ENCODE results near the gene ARHGAP36.

DNA sequence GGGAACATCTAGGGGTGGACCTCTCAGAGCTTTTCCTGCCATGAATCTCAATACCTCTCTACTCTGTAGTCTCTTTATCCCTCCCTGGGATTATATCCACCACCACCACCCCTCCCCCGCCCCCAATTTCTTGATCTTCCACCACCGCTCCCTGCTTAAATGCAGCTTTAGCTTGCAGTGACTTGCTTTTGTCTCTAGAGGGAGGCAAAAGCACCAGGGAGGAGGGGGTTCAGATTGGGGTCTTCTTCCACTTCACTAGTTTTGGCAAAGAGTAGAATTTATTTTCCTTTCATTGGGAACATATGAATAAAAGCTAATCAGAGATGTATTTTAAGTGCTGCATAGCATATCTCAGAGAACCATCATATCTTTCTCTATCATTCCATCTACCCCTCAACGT, 5.5 kb downstream of the ARHGAP36 start:
- TF ChIP-seq, protein P1, sequence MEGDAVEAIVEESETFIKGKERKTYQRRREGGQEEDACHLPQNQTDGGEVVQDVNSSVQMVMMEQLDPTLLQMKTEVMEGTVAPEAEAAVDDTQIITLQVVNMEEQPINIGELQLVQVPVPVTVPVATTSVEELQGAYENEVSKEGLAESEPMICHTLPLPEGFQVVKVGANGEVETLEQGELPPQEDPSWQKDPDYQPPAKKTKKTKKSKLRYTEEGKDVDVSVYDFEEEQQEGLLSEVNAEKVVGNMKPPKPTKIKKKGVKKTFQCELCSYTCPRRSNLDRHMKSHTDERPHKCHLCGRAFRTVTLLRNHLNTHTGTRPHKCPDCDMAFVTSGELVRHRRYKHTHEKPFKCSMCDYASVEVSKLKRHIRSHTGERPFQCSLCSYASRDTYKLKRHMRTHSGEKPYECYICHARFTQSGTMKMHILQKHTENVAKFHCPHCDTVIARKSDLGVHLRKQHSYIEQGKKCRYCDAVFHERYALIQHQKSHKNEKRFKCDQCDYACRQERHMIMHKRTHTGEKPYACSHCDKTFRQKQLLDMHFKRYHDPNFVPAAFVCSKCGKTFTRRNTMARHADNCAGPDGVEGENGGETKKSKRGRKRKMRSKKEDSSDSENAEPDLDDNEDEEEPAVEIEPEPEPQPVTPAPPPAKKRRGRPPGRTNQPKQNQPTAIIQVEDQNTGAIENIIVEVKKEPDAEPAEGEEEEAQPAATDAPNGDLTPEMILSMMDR (IDR thresholded peaks at IDR 0.05; ENCODE audit: insufficient read depth, low read length, poor library complexity, severe bottlenecking): no peak
- TF ChIP-seq EZH2phosphoT487 (conservative IDR thresholded peaks at IDR 0.05; ENCODE audit: low read length): no peak
